ENCODE measurements around the gene DIABLO. TPM values are rescaled to one million over a fixed set of nuclear protein-coding genes. Genes with fewer than 3 reads are reported as not detected.
"Not testable (repeated sequence)": the region's sequence is repeated elsewhere in the genome, so short reads cannot be mapped to it uniquely, and the experiment has no call there.

DIABLO gene
- 10 to 100 TPM; 46.1 to 48.1 TPM for total RNA-seq

DNA sequence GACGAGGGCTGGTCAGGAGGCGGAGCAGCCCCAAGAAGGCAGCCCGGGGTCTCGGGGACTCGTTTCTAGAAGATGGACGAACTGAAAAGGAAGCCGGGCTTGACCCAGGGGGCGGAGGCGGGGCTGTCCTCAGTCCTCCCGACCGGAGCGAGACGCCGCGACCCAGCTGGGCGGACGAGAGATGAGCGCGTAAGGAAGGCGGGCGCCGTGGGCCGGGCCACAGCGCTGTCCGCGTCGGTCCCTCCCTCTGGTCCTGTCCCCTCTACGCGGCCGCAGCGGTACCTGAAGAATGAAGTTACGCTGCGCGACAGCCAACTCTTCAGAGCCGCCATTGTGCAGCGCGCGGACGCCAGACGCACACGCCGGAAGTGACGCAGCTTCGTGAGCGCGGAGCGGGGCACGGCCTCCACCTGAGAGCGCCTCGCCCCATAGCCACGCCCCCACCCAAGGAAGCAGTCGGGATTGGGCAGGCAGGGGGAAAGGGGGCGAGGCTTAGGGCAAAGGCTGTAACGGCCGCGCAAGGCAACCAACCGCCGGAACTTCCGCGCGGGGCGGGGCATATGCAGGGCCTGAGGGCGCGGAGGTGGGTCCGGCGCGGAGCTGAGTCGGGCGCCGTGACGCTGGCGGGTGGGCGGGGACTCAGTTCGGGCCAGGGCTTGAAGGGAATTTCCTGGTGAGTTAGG, at the start of gene DIABLO:
Gene DIABLO (minus strand): TSS at position 370 of the 683 bp plus-strand sequence. CDS start 38 bp downstream, at position 332.
- CTCF ChIA-PET, result interaction anchor here (1.0 to 1.8 kb wide), 2 partner anchors 41 to 129 kb away, joined by 5 to 6 read pairs; no protein-coding TSS in a partner anchor
- no peaks in the 10 kb centered on the region for H3K27me3 Mint-ChIP-seq (ENCODE audit: low read depth)
- intact Hi-C loops (cut with micrococcal nuclease), result loop anchor here (1.0 to 10.0 kb wide), 11 partner anchors 23 to 567 kb away; partner anchors contain the start of genes B3GNT4, DENR, KNTC1 and PSMD9
- peaks cover 16% of the 10 kb centered on the region for H3K36me3 Mint-ChIP-seq (ENCODE audit: low read depth)
- no peaks in the 10 kb centered on the region for H3K9me3 Mint-ChIP-seq
- DNase-seq, result peak; percentile 100
- peak within 1 kb of the TSS; percentile 84 for H3K4me3 Mint-ChIP-seq
- peaks cover 39% of the 10 kb centered on the region for H3K4me1 Mint-ChIP-seq (ENCODE audit: low read depth)
- H3K27ac Mint-ChIP-seq, result peak within 1 kb of the TSS; percentile 79

DNA sequence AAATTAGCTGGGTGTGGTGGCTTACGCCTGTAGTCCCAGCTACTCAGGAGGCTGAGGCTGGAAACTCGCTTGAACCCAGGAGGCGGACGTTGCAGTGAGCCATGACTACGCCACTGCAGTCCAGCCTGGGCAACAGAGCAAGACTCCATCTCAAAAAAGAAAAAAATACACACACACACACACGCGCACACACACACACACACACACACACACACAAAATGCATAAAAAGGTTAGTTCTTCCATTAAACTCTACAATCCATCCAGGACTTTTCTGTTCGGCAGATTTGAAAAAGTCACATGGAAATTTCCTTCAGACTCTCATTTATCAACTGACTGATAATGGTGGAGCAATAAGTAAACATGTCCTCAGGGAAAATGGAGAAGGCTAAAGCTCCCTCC, 49.6 kb upstream of the DIABLO start:
- no peak overlapping the region for H3K27ac Mint-ChIP-seq
- no peaks in the 10 kb centered on the region for H3K4me1 Mint-ChIP-seq (ENCODE audit: low read depth)
- intact Hi-C loops (cut with micrococcal nuclease), result no loop called here
- no peak for DNase-seq
- H3K4me3 Mint-ChIP-seq, result no peak overlapping the region
- H3K27me3 Mint-ChIP-seq (ENCODE audit: low read depth), result no peaks in the 10 kb centered on the region
- peaks cover 8% of the 10 kb centered on the region for H3K36me3 Mint-ChIP-seq (ENCODE audit: low read depth)
- CTCF ChIA-PET, result interaction anchor here (0.8 kb wide), 1 partner anchor 136 kb away, joined by 3 read pairs; no protein-coding TSS in a partner anchor
- H3K9me3 Mint-ChIP-seq, result no peaks in the 10 kb centered on the region

DNA sequence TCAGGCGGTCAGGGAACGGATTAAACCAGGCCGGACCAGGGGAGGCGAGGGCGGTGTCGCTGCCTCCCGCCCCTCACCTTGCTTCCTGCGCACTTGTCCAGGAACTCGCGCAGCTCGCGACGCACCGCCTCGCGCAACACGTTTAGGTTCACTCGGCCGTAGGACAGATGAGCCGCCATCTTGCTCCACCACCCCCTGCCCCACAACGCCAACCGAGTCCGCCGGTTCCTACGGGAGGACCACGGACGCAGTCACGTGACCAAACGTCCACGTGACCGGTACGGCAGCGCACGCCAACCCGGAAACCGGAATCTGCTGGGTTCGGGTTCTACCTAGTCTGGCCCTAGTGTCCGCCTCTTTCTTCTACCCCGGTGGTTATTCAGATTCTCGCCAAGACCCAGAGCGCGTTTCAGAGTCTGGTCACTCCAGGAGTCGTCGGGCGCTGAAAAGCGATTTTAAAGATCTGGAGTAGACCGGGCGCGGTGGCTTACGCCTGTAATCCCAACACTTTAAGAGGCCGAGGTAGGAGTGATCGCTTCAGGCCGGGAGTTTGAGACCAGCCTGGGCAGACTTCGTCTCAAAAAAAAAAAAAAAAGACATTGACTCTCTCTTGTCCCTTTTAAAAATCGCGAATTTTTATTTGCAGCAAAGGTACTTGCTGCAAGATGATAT, 40.5 kb upstream of the DIABLO start, which contains the start of gene VPS33A:
Gene VPS33A (minus strand): TSS at position 265 of the 672 bp plus-strand sequence. CDS start 86 bp downstream, at position 179.
- DNase-seq, result peak; percentile 95
- intact Hi-C loops (cut with micrococcal nuclease), result loop anchor here (1.0 to 5.0 kb wide), 6 partner anchors 22 to 261 kb away; partner anchors contain the start of genes B3GNT4, DIABLO and KNTC1
- H3K27ac Mint-ChIP-seq, result peak within 1 kb of the TSS; percentile 96
- H3K27me3 Mint-ChIP-seq (ENCODE audit: low read depth), result peaks cover 3% of the 10 kb centered on the region
- peaks cover 23% of the 10 kb centered on the region for H3K4me1 Mint-ChIP-seq (ENCODE audit: low read depth)
- H3K4me3 Mint-ChIP-seq, result peak within 1 kb of the TSS; percentile 94
- no peaks in the 10 kb centered on the region for H3K9me3 Mint-ChIP-seq
- H3K36me3 Mint-ChIP-seq (ENCODE audit: low read depth), result peaks cover 6% of the 10 kb centered on the region
- CTCF ChIA-PET, result interaction anchor here (0.6 to 1.5 kb wide), 8 partner anchors 22 to 477 kb away, joined by 3 to 6 read pairs (median 4); partner anchors contain the start of genes DIABLO and ZCCHC8

DNA sequence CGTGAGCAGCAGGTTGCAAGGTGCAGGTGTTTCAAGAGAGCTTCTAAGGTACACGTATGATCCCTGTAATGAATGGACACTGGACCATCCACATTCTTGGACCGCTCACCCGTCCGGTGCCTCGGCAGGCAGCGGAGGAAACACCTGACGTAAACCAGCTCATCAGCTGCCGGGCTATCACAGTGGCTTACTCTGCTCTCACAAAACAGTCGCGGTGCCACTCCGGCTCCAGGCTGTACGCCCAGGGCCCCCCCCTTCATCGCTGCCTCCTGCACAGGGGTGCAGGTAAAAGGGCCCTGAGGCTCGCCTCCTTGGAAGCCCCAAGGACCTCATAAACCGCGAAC, 40.0 kb upstream of the DIABLO start:
- CTCF ChIA-PET, result no interaction called here
- Mint-ChIP-seq H3K36me3 (ENCODE audit: low read depth) (peaks cover 6% of the 10 kb centered on the region), H3K4me1 (ENCODE audit: low read depth) (peaks cover 23% of the 10 kb centered on the region), H3K27me3 (ENCODE audit: low read depth) (peaks cover 3% of the 10 kb centered on the region), H3K9me3 (no peaks in the 10 kb centered on the region), H3K4me3 (peak overlapping the region; percentile 94), H3K27ac (peak overlapping the region; percentile 96)
- DNase-seq, result peak; percentile 38
- intact Hi-C loops (cut with micrococcal nuclease), result loop anchor here (1.0 to 5.0 kb wide), 6 partner anchors 22 to 261 kb away; partner anchors contain the start of genes B3GNT4, DIABLO and KNTC1

DNA sequence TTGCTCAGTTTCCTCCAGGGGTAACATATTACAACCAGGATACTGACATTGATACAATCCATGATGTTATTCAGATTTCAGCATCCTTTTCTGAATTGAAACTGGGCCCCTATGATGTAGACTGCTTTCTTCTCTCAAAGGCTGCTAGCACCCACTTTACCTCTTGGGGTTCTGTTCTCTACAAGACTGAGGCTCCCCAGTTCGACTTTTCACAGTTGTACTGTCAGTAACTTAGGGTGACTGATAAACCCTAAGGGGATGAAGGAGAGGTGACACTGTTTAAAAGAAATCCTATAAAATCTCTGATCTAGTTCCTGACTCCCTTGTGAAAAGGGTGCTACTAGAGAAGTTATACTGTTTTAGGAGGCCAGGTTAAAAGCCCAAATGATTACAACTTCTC, 39.6 kb upstream of the DIABLO start:
- DNase-seq, result no peak
- CTCF ChIA-PET, result no interaction called here
- H3K4me1 Mint-ChIP-seq (ENCODE audit: low read depth), result peaks cover 23% of the 10 kb centered on the region
- peak overlapping the region; percentile 96 for H3K27ac Mint-ChIP-seq
- H3K9me3 Mint-ChIP-seq, result no peaks in the 10 kb centered on the region
- intact Hi-C loops (cut with micrococcal nuclease), result loop anchor here (5.0 kb wide), 2 partner anchors 63 to 213 kb away; partner anchors contain the start of gene B3GNT4
- H3K4me3 Mint-ChIP-seq, result peak overlapping the region; percentile 94
- H3K36me3 Mint-ChIP-seq (ENCODE audit: low read depth), result peaks cover 6% of the 10 kb centered on the region
- H3K27me3 Mint-ChIP-seq (ENCODE audit: low read depth), result peaks cover 3% of the 10 kb centered on the region

DNA sequence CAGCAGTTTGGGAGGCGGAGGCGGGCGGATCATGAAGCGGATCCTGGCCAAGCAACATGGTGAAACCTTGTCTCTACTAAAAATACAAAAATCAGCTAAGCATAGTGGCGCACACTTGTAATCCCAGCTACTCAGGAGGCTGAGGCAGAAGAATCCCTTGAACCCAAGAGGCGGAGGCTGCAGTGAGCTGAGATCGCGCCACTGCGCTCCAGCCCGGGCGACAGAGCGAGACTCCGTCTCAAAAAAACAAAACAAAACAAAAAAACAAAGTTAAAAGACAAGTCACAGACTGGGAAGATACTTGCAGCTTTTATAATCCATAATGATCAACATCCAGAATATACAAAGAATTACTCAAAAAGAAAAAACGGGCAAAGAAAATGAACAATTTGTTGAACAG, 34.9 kb upstream of the DIABLO start:
- CTCF ChIA-PET, result interaction anchor here (0.7 to 2.2 kb wide), 2 partner anchors 16 to 22 kb away, joined by 3 to 7 read pairs; no protein-coding TSS in a partner anchor
- H3K4me1 Mint-ChIP-seq (ENCODE audit: low read depth), result peaks cover 19% of the 10 kb centered on the region
- intact Hi-C loops (cut with micrococcal nuclease); H3K4me3 Mint-ChIP-seq; H3K9me3 Mint-ChIP-seq; H3K27ac Mint-ChIP-seq; DNase-seq; H3K27me3 Mint-ChIP-seq (ENCODE audit: low read depth): not testable (repeated sequence)
- H3K36me3 Mint-ChIP-seq (ENCODE audit: low read depth), result peaks cover 15% of the 10 kb centered on the region

DNA sequence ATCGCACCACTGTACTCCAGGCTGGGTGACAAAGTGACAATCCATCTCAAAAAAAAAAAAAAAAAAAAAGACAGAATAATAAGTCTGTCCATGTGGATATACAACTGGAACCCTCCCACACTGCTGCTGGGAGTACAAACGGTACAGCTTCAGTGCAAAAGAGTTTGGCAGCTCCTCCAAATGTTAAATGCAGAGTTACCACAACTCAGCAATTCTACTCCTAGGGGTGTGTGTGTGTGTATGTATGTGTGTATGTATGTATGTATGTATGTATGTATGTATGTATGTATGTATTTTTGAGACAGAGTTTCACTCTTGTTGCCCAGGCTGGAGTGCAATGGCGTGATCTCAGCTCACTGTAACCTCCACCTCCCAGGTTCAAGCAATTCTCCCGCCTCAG, 33.1 kb upstream of the DIABLO start:
- H3K4me3 Mint-ChIP-seq; H3K27ac Mint-ChIP-seq; CTCF ChIA-PET; DNase-seq; intact Hi-C loops (cut with micrococcal nuclease); H3K9me3 Mint-ChIP-seq; H3K4me1 Mint-ChIP-seq (ENCODE audit: low read depth); H3K27me3 Mint-ChIP-seq (ENCODE audit: low read depth): not testable (repeated sequence)
- peaks cover 15% of the 10 kb centered on the region for H3K36me3 Mint-ChIP-seq (ENCODE audit: low read depth)

DNA sequence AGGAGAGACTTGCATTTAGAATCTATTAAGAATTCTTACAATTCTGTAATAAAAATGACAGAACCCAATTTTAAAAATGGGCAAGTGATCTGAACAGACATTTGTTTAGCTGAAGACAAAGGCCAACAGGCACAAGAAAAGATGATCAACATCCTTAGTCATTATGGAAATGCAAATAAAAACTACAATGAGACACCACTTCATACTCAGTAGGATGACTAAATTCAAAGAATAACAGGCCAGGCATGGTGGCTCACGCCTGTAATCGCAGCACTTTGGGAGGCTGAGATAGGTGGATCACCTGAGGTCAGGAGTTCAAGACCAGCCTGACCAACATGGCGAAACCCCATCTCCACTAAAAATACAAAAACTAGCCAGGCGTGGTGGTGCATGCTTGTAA, 32.6 kb upstream of the DIABLO start:
- H3K9me3 Mint-ChIP-seq; H3K4me1 Mint-ChIP-seq (ENCODE audit: low read depth); H3K27ac Mint-ChIP-seq; DNase-seq; H3K27me3 Mint-ChIP-seq (ENCODE audit: low read depth); intact Hi-C loops (cut with micrococcal nuclease); H3K4me3 Mint-ChIP-seq; CTCF ChIA-PET: not testable (repeated sequence)
- H3K36me3 Mint-ChIP-seq (ENCODE audit: low read depth), result peaks cover 15% of the 10 kb centered on the region

DNA sequence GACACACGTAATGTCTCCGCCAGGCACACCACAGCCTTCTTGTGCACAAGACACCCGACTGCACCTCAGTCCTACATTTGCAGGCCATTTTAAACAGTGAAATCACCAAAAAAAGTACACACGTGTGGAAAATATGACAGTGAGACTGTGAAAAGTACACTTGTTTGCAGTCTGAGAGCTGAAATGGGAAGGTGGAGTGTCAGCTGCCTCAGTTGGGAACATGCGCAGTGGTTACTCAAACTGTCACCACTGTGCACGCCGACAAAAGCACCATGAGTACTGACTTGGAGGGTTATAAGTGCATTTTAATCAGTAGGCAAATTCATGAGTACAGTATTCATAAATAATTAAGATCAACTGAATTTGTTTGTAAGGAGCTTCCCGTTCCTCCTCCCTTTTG, 24.7 kb upstream of the DIABLO start:
- no peak for DNase-seq
- H3K4me3 Mint-ChIP-seq, result no peak overlapping the region
- H3K9me3 Mint-ChIP-seq, result no peaks in the 10 kb centered on the region
- peaks cover 7% of the 10 kb centered on the region for H3K4me1 Mint-ChIP-seq (ENCODE audit: low read depth)
- peaks cover 4% of the 10 kb centered on the region for H3K36me3 Mint-ChIP-seq (ENCODE audit: low read depth)
- no peak overlapping the region for H3K27ac Mint-ChIP-seq
- CTCF ChIA-PET, result no interaction called here
- intact Hi-C loops (cut with micrococcal nuclease), result no loop called here
- H3K27me3 Mint-ChIP-seq (ENCODE audit: low read depth), result no peaks in the 10 kb centered on the region

DNA sequence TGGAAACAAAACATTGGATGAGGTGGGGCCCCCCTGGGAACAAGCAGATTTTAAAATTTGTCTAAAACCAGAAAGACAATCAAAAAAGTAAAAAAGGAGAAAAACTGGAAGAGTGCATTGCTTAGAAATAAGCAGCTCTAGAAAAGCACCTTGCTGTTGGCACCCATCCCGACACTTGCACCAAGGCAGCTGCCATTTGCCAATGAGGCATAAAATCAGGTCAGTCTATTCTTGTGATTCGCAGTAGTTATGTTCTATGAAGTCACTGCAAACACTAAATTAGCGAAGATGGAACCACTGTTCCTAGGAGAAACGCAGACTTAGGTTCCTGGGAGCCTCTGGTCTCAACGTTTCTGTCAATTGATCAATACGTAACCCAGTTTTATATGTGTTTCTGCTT, 24.2 kb upstream of the DIABLO start:
- H3K27ac Mint-ChIP-seq, result peak overlapping the region; percentile 46
- CTCF ChIA-PET, result no interaction called here
- no peak for DNase-seq
- H3K4me1 Mint-ChIP-seq (ENCODE audit: low read depth), result peaks cover 11% of the 10 kb centered on the region
- intact Hi-C loops (cut with micrococcal nuclease), result no loop called here
- H3K27me3 Mint-ChIP-seq (ENCODE audit: low read depth), result no peaks in the 10 kb centered on the region
- peaks cover 4% of the 10 kb centered on the region for H3K36me3 Mint-ChIP-seq (ENCODE audit: low read depth)
- no peak overlapping the region for H3K4me3 Mint-ChIP-seq
- no peaks in the 10 kb centered on the region for H3K9me3 Mint-ChIP-seq

DNA sequence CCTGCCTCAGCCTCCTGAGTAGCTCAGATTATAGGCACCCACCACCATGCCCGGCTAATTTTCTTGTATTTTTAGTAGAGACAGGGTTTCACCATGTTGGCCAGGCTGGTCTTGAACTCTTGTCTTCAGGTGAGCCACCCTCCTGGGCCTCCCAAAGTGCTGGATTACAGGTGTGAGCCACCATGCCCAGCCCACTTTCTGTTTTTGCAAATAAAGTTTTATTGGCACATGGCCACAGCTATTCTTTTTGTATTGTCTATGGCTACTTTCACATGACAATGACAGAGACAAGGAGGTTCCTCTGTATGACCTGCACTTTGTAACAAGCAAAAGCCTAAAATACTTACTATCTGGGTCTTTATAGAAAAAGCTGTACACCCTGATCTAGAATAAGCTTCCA, 19.7 kb upstream of the DIABLO start:
- DNase-seq, result no peak
- Mint-ChIP-seq H3K4me1 (ENCODE audit: low read depth) (peaks cover 29% of the 10 kb centered on the region), H3K27me3 (ENCODE audit: low read depth) (no peaks in the 10 kb centered on the region), H3K9me3 (no peaks in the 10 kb centered on the region), H3K27ac (no peak overlapping the region), H3K4me3 (no peak overlapping the region), H3K36me3 (ENCODE audit: low read depth) (peaks cover 7% of the 10 kb centered on the region)
- intact Hi-C loops (cut with micrococcal nuclease), result no loop called here
- CTCF ChIA-PET, result interaction anchor here (1.2 to 2.5 kb wide), 3 partner anchors 16 to 111 kb away, joined by 4 to 7 read pairs (median 6); no protein-coding TSS in a partner anchor

DNA sequence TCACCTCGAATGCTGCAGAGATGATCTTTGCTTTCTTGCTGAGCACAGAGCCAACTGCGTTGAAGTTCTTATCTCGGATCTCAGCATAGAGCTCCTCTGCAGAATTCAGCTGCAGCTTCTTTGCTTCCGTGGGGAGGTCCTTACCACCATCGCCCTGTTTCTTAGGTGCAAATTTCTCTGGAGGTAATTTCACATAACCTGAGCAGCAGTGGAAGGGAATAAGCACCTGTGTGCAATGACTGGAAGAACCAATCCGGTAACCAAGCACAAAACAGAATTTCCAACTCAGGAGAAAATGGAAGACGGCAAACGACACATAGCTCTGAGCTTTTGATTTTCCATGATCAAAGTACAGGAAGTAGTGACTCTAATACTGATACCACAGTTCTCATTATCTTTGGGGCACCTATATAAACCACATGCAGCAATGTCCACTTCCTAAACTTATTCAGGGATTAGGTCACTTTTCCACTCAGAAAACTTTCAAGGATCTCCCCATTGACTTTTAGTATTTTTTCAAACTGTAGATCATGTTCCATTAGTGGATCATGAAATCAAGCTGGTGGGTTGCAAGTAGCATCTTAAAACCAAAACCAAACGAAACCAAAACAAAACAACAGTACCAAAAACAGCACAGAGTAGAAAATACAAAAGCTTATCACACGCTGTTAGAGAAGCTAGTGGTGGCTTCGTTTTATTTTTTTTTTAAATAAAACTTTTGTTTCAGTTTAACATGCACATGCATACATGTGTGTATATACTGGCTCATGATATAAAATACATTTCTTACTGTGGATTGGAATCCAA, 18.9 kb upstream of the DIABLO start:
- intact Hi-C loops (cut with micrococcal nuclease), result loop anchor here (1.0 kb wide), 1 partner anchor 22 kb away; the partner anchor contains the start of gene VPS33A
- no peaks in the 10 kb centered on the region for H3K27me3 Mint-ChIP-seq (ENCODE audit: low read depth)
- no peaks in the 10 kb centered on the region for H3K9me3 Mint-ChIP-seq
- peak overlapping the region; percentile 59 for H3K27ac Mint-ChIP-seq
- DNase-seq, result no peak
- peak overlapping the region; percentile 50 for H3K4me3 Mint-ChIP-seq
- H3K4me1 Mint-ChIP-seq (ENCODE audit: low read depth), result peaks cover 29% of the 10 kb centered on the region
- CTCF ChIA-PET, result interaction anchor here (0.6 to 2.5 kb wide), 5 partner anchors 8 to 658 kb away, joined by 4 to 10 read pairs (median 6); no protein-coding TSS in a partner anchor
- H3K36me3 Mint-ChIP-seq (ENCODE audit: low read depth), result peaks cover 8% of the 10 kb centered on the region

Data from activated naive CD4-positive, alpha-beta T cell treated with anti-CD3 and anti-CD28 coated beads for 36 hours (primary cell).